ENCODE data around the gene AMBP. TPM values are rescaled to one million over a fixed set of nuclear protein-coding genes. Genes with fewer than 3 reads are reported as not detected.

AMBP gene
- total and polyA plus RNA-seq, 2 of the 13 experiments (the other 11 are each of a cell fraction or from before 2014, with no cell fraction given): 1,510 to 2,580 TPM

GRCh38 chr9:114082017-114082762 is 4.1 kb upstream of the AMBP start (continued):
- no peak for TF ChIP-seq FOXO4 (CRISPR knock-in tag; conservative IDR thresholded peaks at IDR 0.05)
- TF ChIP-seq ARNT (IDR thresholded peaks at IDR 0.05): no peak
- no peak for TF ChIP-seq PREB (CRISPR knock-in tag; IDR thresholded peaks at IDR 0.05)
- no peak; the same call in 1 of the 2 replicates for TF ChIP-seq RARG (CRISPR knock-in tag; IDR thresholded peaks at IDR 0.05; ENCODE audit: low read depth)
- TF ChIP-seq, protein P1, sequence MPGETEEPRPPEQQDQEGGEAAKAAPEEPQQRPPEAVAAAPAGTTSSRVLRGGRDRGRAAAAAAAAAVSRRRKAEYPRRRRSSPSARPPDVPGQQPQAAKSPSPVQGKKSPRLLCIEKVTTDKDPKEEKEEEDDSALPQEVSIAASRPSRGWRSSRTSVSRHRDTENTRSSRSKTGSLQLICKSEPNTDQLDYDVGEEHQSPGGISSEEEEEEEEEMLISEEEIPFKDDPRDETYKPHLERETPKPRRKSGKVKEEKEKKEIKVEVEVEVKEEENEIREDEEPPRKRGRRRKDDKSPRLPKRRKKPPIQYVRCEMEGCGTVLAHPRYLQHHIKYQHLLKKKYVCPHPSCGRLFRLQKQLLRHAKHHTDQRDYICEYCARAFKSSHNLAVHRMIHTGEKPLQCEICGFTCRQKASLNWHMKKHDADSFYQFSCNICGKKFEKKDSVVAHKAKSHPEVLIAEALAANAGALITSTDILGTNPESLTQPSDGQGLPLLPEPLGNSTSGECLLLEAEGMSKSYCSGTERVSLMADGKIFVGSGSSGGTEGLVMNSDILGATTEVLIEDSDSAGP (CRISPR knock-in tag; IDR thresholded peaks at IDR 0.05; ENCODE audit: borderline replicate concordance): peak; percentile 89; the same call in 1 of the 2 replicates
- peak; percentile 86; the same call in 1 of the 2 replicates for TF ChIP-seq CEBPB (IDR thresholded peaks at IDR 0.05; ENCODE audit: borderline replicate concordance, low read depth, low read length)
- peak; percentile 51; the same call in 1 of the 2 replicates for TF ChIP-seq DPF2 (CRISPR knock-in tag; IDR thresholded peaks at IDR 0.05; ENCODE audit: borderline replicate concordance, low read depth)
- no peak for TF ChIP-seq PAF1 (CRISPR knock-in tag; IDR thresholded peaks at IDR 0.05)
- peak; percentile 67 for TF ChIP-seq HNF4A (CRISPR knock-in tag; IDR thresholded peaks at IDR 0.05)
- TF ChIP-seq, protein P2, sequence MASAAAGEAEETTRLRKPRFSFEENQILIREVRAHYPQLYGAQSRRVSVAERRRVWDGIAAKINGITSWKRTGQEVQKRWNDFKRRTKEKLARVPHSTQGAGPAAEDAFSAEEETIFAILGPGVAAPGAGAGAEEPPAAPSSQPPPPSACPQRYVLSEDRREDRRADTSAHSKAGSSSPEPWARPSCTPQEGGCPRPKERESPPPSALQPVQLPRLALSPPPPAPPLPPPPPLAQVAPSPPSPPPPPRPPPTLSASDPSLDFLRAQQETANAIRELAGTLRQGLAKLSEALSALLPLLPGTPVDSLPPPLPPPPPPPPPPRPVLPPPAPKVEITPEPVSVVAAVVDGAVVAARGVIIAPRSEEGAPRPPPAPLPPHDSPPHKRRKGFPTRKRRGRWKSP (CRISPR knock-in tag; IDR thresholded peaks at IDR 0.05): no peak
- TF ChIP-seq, protein P3, sequence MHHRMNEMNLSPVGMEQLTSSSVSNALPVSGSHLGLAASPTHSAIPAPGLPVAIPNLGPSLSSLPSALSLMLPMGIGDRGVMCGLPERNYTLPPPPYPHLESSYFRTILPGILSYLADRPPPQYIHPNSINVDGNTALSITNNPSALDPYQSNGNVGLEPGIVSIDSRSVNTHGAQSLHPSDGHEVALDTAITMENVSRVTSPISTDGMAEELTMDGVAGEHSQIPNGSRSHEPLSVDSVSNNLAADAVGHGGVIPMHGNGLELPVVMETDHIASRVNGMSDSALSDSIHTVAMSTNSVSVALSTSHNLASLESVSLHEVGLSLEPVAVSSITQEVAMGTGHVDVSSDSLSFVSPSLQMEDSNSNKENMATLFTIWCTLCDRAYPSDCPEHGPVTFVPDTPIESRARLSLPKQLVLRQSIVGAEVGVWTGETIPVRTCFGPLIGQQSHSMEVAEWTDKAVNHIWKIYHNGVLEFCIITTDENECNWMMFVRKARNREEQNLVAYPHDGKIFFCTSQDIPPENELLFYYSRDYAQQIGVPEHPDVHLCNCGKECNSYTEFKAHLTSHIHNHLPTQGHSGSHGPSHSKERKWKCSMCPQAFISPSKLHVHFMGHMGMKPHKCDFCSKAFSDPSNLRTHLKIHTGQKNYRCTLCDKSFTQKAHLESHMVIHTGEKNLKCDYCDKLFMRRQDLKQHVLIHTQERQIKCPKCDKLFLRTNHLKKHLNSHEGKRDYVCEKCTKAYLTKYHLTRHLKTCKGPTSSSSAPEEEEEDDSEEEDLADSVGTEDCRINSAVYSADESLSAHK (CRISPR knock-in tag; IDR thresholded peaks at IDR 0.05; ENCODE audit: borderline replicate concordance): no peak; the same call in 1 of the 2 replicates
- no peak for TF ChIP-seq ZNF296 (CRISPR knock-in tag; conservative IDR thresholded peaks at IDR 0.05)
- TF ChIP-seq ARNTL (CRISPR knock-in tag; IDR thresholded peaks at IDR 0.05): peak; percentile 71
- TF ChIP-seq THAP11 (CRISPR knock-in tag; IDR thresholded peaks at IDR 0.05): peak; percentile 60
- no peak for TF ChIP-seq NFIC (IDR thresholded peaks at IDR 0.05; ENCODE audit: low read length)
- TF ChIP-seq ZNF652 (CRISPR knock-in tag; IDR thresholded peaks at IDR 0.05; ENCODE audit: borderline replicate concordance, low read depth): peak; percentile 28; the same call in 1 of the 2 replicates
- no peak; the same call in 1 of the 2 replicates for TF ChIP-seq TCF7 (IDR thresholded peaks at IDR 0.05; ENCODE audit: low read depth)
- peak; percentile 87 for TF ChIP-seq TGIF2 (CRISPR knock-in tag; IDR thresholded peaks at IDR 0.05)
- no peak for TF ChIP-seq POLR2AphosphoS2 (IDR thresholded peaks at IDR 0.05; ENCODE audit: low read depth, low read length)
- TF ChIP-seq ZC3H13 (CRISPR knock-in tag; IDR thresholded peaks at IDR 0.05): no peak
- no peak; the same call in none of the 2 replicates for TF ChIP-seq ZFY (CRISPR knock-in tag; IDR thresholded peaks at IDR 0.05)
- TF ChIP-seq RFX1 (IDR thresholded peaks at IDR 0.05): no peak
- no peak for TF ChIP-seq ZNF674 (CRISPR knock-in tag; IDR thresholded peaks at IDR 0.05; ENCODE audit: low read depth)
- TF ChIP-seq ZNF317 (CRISPR knock-in tag; IDR thresholded peaks at IDR 0.05): peak; percentile 96
